A673 (cell line): ENCODE measurements around the gene PACRG. TPM values are rescaled to one million over a fixed set of nuclear protein-coding genes. Genes with fewer than 3 reads are reported as not detected.

ENCODE experiments used
- BruUV-seq: library from RNA; stranded (reverse); fragments of 400-500 nt; replicated peaks from 2 replicates; lab custom pipeline; 2021; lab: Mats Ljungman, UMichigan
- CTCF ChIA-PET: fragments of 300-600 bp; sonication (Branson Sonifier 250); formaldehyde crosslinking; loops from one replicate; lab custom pipeline; 2022; ENCODE audit warnings: antibody characterized with exemption; lab: Charles Lee
- POLR2A ChIA-PET: fragments of 300-600 bp; sonication (Branson Sonifier 250); formaldehyde crosslinking; loops from one replicate; lab custom pipeline; 2022; ENCODE audit warnings: antibody characterized with exemption; ENCODE audit not compliant: low non-redundant PET; lab: Charles Lee
- DNase-seq: peaks from one replicate; pipeline ENCODE4 v3.0.0-alpha.2; 2015; ENCODE audit warnings: low spot score
- H3K27ac ChIP-seq: fragments of 200-600 bp; sonication (generic); 2 replicates; pipeline ENCODE4 v1.5.1; 2016; ENCODE audit warnings: mixed run types, low read depth, mild to moderate bottlenecking, mixed read lengths, antibody characterized with exemption, low read length; ENCODE audit not compliant: poor library complexity, severe bottlenecking
- H3K27me3 ChIP-seq: fragments of 200-600 bp; sonication (generic); replicated peaks from 2 replicates; pipeline ENCODE4 v1.6.1; 2017; ENCODE audit warnings: mixed run types, low read depth, mild to moderate bottlenecking, mixed read lengths, antibody characterized with exemption, low read length; ENCODE audit not compliant: insufficient read depth, poor library complexity
- H3K36me3 ChIP-seq: fragments of 200-600 bp; sonication (generic); 2 replicates; pipeline ENCODE4 v1.6.1; 2016; ENCODE audit warnings: mixed run types, mild to moderate bottlenecking, mixed read lengths, antibody characterized with exemption, low read length; ENCODE audit not compliant: insufficient read depth, poor library complexity, severe bottlenecking
- H3K4me1 ChIP-seq: fragments of 200-600 bp; sonication (generic); 2 replicates; pipeline ENCODE4 v1.6.1; 2017; ENCODE audit warnings: mixed run types, mild to moderate bottlenecking, mixed read lengths, antibody characterized with exemption, low read length; ENCODE audit not compliant: insufficient read depth, poor library complexity, severe bottlenecking
- H3K4me3 ChIP-seq: fragments of 200-600 bp; sonication (generic); 2 replicates; pipeline ENCODE4 v1.5.1; 2016; ENCODE audit warnings: low read depth, mixed run types, mild to moderate bottlenecking, mixed read lengths, low read length; ENCODE audit not compliant: poor library complexity, severe bottlenecking
- H3K9me3 ChIP-seq: fragments of 200-600 bp; sonication (generic); 2 replicates; pipeline ENCODE4 v1.6.1; 2016; ENCODE audit warnings: mixed run types, low read depth, mild to moderate bottlenecking, mixed read lengths, antibody characterized with exemption, low read length; ENCODE audit not compliant: poor library complexity, severe bottlenecking
- EZH2 ChIP-seq: fragments of 200-600 bp; sonication (generic); IDR thresholded peaks from 2 replicates; pipeline ENCODE4 v1.6.1; 2017; ENCODE audit warnings: borderline replicate concordance, low read depth, mild to moderate bottlenecking, mixed read lengths, antibody characterized with exemption, low read length; ENCODE audit not compliant: poor library complexity, severe bottlenecking
- intact Hi-C: fragments of 100-400 bp; cut with micrococcal nuclease; formaldehyde crosslinking; loops from one replicate; pipeline ENCODE4 v1.10.0; 2022; ENCODE audit not compliant: unreplicated experiment
- total RNA-seq: library from RNA; stranded (reverse); gene quantifications from 2 replicates; pipeline ENCODE4 v1.2.3, GENCODE V29; 2021
- TF ChIP-seq, protein P1 (sequence below): fragments of 300-800, 200-600 bp; sonication (generic); conservative IDR thresholded peaks from 2 replicates; pipeline ENCODE4 v1.5.1; 2017; ENCODE audit warnings: low read depth, mild to moderate bottlenecking, antibody characterized with exemption, low read length, moderate library complexity, mixed read lengths

Gene PACRG
- total RNA-seq, 1 experiment from 2014 or later = not detected

DNA sequence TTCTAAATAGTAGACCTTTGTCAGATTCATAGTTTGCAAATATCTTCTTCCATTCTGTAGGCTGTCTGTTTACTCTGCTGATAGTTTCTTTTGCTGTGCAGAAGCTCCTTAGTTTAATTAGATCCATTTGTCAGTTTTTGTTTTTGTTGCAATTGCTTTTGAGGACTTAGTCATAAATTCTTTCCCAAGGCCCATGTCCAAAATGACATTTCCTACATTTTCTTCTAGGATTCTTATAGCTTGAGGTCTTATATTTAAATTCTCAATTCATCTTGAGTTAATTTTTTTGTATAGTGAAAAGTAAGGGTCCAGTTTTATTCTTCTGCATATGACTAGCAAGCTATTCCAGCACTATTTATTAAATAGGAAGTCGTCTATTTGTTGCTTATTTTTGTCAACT lies 287.0 kb downstream of the PACRG start:
- Histone ChIP-seq H3K4me3 (no peak overlapping the region), H3K9me3 (no peaks in the 10 kb centered on the region), H3K27me3 (no peaks in the 10 kb centered on the region), H3K4me1 (peaks cover 6% of the 10 kb centered on the region), H3K36me3 (no peaks in the 10 kb centered on the region), H3K27ac (no peak overlapping the region)
- ChIA-PET POLR2A (no interaction called here), CTCF (no interaction called here)
- TF ChIP-seq, protein P1, sequence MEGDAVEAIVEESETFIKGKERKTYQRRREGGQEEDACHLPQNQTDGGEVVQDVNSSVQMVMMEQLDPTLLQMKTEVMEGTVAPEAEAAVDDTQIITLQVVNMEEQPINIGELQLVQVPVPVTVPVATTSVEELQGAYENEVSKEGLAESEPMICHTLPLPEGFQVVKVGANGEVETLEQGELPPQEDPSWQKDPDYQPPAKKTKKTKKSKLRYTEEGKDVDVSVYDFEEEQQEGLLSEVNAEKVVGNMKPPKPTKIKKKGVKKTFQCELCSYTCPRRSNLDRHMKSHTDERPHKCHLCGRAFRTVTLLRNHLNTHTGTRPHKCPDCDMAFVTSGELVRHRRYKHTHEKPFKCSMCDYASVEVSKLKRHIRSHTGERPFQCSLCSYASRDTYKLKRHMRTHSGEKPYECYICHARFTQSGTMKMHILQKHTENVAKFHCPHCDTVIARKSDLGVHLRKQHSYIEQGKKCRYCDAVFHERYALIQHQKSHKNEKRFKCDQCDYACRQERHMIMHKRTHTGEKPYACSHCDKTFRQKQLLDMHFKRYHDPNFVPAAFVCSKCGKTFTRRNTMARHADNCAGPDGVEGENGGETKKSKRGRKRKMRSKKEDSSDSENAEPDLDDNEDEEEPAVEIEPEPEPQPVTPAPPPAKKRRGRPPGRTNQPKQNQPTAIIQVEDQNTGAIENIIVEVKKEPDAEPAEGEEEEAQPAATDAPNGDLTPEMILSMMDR = no peak
- TF ChIP-seq EZH2 = no peak
- intact Hi-C loops = no loop called here
- BruUV-seq = no TSS peak
- no peak for DNase-seq

DNA sequence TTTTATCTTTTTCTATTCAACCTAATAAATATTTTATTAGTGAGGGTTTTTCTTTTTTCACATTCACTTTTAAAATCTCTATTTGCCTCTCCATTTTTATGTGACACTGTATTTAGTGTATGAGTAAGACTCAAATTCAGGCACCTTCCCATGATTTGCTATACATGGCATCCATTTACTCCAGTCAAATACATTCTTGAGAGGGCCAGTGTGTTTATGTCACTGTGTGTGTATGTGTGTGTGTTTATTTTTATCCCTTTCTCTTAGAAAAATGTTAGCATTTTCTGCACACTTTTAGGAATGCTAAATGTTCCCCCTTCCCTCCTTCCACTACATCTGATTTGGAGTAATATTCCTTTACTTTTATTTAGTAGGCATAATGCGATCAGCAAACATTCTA lies 290.0 kb downstream of the PACRG start:
- ChIA-PET POLR2A (interaction anchor here (0.6 kb wide), 1 partner anchor 54 kb away, joined by 3 read pairs; no protein-coding TSS in a partner anchor), CTCF (no interaction called here)
- no peaks in the 10 kb centered on the region for H3K27me3 ChIP-seq
- no peak overlapping the region for H3K4me3 ChIP-seq
- no peaks in the 10 kb centered on the region for H3K9me3 ChIP-seq
- peaks cover 6% of the 10 kb centered on the region for H3K4me1 ChIP-seq
- H3K36me3 ChIP-seq = no peaks in the 10 kb centered on the region
- BruUV-seq = no TSS peak
- H3K27ac ChIP-seq = no peak overlapping the region
- TF ChIP-seq EZH2 = no peak
- TF ChIP-seq, protein P1 = no peak
- DNase-seq = no peak
- intact Hi-C loops = no loop called here

DNA sequence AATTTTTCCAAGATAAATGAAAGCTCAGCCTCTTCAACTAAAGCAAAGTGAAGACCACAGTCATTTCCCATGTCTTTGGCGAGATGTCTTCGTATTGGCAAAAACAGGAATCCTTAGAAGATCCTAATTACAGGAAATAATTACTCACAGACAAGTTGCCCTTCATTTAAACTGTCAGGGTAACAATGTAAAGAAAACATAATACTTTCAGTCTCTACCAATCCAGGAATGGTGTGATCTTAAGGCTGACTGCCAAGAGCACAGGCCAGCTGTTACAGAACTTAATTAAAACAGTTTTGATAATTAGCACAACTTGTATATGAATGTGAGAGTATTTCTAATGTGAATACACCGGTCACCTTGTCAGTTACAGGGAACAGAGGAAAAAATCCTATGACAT lies 292.2 kb downstream of the PACRG start:
- TF ChIP-seq, protein P1 = no peak
- TF ChIP-seq EZH2 = no peak
- peak; percentile 22 for DNase-seq
- intact Hi-C loops = no loop called here
- Histone ChIP-seq H3K36me3 (no peaks in the 10 kb centered on the region), H3K9me3 (no peaks in the 10 kb centered on the region), H3K4me1 (peaks cover 6% of the 10 kb centered on the region), H3K27me3 (no peaks in the 10 kb centered on the region), H3K4me3 (no peak overlapping the region), H3K27ac (no peak overlapping the region)
- ChIA-PET POLR2A (no interaction called here), CTCF (no interaction called here)
- no TSS peak for BruUV-seq
